ENCODE results near the gene ACSF3. TPM values are rescaled to one million over a fixed set of nuclear protein-coding genes. Genes with fewer than 3 reads are reported as not detected.

ACSF3 gene
- total RNA-seq, 1 experiment from 2014 or later, result 54.9 TPM

DNA sequence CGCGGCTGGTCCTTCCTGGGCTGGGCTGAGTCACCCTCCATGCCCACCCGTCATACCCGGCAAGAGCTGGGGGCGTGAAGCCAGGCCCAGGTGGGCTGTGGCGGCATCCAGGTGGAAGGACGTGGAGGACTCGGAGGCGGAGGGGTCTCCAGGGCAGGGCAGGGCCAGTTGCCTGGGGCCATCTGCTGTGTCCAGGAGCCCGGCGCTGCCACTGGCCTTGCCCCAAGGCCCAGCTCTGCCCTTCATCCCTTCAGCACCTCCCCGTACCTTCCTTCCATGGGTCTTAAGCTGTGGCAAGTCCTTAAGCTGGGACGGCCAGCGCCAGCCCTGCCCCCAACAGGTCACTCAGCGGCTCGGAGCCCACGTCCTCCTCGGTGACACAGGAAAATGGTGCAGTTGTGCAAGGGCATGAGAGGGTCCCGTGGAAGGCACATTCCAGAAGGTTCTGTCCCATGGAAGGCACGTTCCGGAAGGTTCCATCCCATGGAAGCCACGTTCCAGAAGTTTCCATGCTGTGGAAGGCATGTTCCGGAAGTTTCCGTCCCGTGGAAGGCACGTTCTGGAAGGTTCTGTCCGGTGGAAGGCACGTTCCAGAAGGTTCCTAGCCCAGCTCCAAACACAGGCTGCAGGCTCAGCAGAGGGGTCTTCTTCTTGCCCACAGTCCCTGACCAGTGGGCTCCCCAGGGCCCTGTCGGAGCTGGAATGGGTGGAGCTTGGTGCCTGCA, 67.5 kb downstream of the ACSF3 start:
- peaks cover 10% of the 10 kb centered on the region for H3K36me3 Mint-ChIP-seq (ENCODE audit: insufficient read depth, unreplicated experiment)
- CTCF ChIA-PET, result no interaction called here
- BruUV-seq (replicated peaks), result no TSS peak
- intact Hi-C loops (cut with micrococcal nuclease; ENCODE audit: unreplicated experiment), result no loop called here
- peaks cover 40% of the 10 kb centered on the region for H3K27me3 Mint-ChIP-seq (ENCODE audit: unreplicated experiment)
- H3K27ac Mint-ChIP-seq (ENCODE audit: unreplicated experiment), result no peak overlapping the region
- no peak overlapping the region for H3K4me3 Mint-ChIP-seq (ENCODE audit: low read depth, unreplicated experiment)
- TF ChIP-seq, protein P1, sequence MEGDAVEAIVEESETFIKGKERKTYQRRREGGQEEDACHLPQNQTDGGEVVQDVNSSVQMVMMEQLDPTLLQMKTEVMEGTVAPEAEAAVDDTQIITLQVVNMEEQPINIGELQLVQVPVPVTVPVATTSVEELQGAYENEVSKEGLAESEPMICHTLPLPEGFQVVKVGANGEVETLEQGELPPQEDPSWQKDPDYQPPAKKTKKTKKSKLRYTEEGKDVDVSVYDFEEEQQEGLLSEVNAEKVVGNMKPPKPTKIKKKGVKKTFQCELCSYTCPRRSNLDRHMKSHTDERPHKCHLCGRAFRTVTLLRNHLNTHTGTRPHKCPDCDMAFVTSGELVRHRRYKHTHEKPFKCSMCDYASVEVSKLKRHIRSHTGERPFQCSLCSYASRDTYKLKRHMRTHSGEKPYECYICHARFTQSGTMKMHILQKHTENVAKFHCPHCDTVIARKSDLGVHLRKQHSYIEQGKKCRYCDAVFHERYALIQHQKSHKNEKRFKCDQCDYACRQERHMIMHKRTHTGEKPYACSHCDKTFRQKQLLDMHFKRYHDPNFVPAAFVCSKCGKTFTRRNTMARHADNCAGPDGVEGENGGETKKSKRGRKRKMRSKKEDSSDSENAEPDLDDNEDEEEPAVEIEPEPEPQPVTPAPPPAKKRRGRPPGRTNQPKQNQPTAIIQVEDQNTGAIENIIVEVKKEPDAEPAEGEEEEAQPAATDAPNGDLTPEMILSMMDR (IDR thresholded peaks at IDR 0.05; ENCODE audit: unreplicated experiment), result no peak
- no peaks in the 10 kb centered on the region for H3K4me1 Mint-ChIP-seq (ENCODE audit: low read depth, unreplicated experiment)
- DNase-seq, result no peak
- no peaks in the 10 kb centered on the region for H3K9me3 Mint-ChIP-seq (ENCODE audit: low read depth, unreplicated experiment)

DNA sequence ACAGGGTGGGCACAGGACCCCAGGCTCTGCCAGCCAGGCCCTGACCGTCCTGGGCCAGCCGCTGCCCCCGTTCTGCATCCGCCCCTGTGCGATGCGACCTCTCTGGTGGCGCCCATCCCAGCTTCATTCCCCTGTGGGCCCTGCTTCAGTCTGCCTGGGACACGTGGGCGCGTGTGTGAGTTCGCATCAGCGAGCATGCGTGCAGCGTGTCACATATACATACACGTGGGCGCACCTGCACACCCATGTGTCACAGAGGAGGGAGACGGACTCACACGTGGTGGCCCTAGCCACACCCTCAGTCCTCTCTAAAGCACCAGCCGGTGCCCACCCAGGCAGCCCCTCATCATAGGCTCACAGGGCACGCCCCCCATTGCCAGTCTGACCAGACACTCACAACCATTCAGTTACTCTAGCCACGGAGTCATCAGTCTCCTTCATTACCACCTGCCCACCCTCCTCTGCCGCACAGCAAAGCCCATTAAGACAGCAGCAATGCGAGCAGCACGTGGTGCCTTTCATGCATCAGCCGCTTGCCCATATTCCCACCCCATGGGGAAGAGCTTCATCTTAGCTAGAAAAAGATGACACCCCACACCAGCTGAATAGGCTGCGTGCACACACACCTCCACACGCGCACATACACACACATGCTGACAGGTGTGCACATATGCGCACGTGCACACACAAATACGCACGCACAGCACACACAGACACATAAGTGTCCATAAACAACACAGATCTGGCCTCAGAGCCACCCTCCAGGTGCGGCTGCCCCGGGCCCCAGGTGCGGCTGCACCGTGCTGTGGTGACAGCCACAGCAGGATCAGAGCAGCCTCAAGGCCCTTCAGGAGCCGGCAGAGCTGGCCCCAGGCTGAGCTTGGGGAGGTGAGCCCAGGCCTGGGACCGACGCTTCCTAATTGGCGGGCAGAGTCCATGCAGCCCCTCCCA, 68.4 kb downstream of the ACSF3 start:
- DNase-seq, result no peak
- intact Hi-C loops (cut with micrococcal nuclease; ENCODE audit: unreplicated experiment), result no loop called here
- H3K9me3 Mint-ChIP-seq (ENCODE audit: low read depth, unreplicated experiment), result no peaks in the 10 kb centered on the region
- no TSS peak for BruUV-seq (replicated peaks)
- H3K4me1 Mint-ChIP-seq (ENCODE audit: low read depth, unreplicated experiment), result no peaks in the 10 kb centered on the region
- peaks cover under 1% of the 10 kb centered on the region for H3K36me3 Mint-ChIP-seq (ENCODE audit: insufficient read depth, unreplicated experiment)
- TF ChIP-seq, protein P1 (IDR thresholded peaks at IDR 0.05; ENCODE audit: unreplicated experiment), result no peak
- no peak overlapping the region for H3K27ac Mint-ChIP-seq (ENCODE audit: unreplicated experiment)
- no peak overlapping the region for H3K4me3 Mint-ChIP-seq (ENCODE audit: low read depth, unreplicated experiment)
- CTCF ChIA-PET, result interaction anchor here (0.6 kb wide), 1 partner anchor 31 kb away, joined by 3 read pairs; no protein-coding TSS in a partner anchor
- peaks cover 40% of the 10 kb centered on the region for H3K27me3 Mint-ChIP-seq (ENCODE audit: unreplicated experiment)

DNA sequence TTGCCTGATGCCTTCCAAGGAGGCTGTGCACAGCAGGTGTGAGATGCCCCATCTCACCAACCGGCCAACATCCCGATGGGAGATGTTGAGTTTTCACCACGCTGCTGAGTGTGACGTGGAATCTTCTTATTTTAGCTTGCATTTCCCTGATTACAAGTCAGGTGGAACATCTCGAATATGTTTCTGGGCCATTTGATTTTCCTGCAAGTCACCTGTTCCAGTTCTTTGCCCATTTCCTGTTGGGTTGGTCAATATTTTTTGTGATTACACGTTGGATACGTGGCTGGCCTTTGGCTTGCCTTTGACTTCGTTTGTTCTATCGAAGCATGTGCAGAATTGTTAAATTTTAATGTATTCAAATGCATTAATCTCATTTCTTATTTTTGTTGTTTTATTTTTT, 69.6 kb downstream of the ACSF3 start:
- DNase-seq, result no peak
- intact Hi-C loops (cut with micrococcal nuclease; ENCODE audit: unreplicated experiment), result no loop called here
- no peaks in the 10 kb centered on the region for H3K9me3 Mint-ChIP-seq (ENCODE audit: low read depth, unreplicated experiment)
- CTCF ChIA-PET, result no interaction called here
- TF ChIP-seq, protein P1 (IDR thresholded peaks at IDR 0.05; ENCODE audit: unreplicated experiment), result no peak
- H3K4me3 Mint-ChIP-seq (ENCODE audit: low read depth, unreplicated experiment), result no peak overlapping the region
- peaks cover 43% of the 10 kb centered on the region for H3K27me3 Mint-ChIP-seq (ENCODE audit: unreplicated experiment)
- BruUV-seq (replicated peaks), result no TSS peak
- H3K36me3 Mint-ChIP-seq (ENCODE audit: insufficient read depth, unreplicated experiment), result no peaks in the 10 kb centered on the region
- no peaks in the 10 kb centered on the region for H3K4me1 Mint-ChIP-seq (ENCODE audit: low read depth, unreplicated experiment)
- no peak overlapping the region for H3K27ac Mint-ChIP-seq (ENCODE audit: unreplicated experiment)

DNA sequence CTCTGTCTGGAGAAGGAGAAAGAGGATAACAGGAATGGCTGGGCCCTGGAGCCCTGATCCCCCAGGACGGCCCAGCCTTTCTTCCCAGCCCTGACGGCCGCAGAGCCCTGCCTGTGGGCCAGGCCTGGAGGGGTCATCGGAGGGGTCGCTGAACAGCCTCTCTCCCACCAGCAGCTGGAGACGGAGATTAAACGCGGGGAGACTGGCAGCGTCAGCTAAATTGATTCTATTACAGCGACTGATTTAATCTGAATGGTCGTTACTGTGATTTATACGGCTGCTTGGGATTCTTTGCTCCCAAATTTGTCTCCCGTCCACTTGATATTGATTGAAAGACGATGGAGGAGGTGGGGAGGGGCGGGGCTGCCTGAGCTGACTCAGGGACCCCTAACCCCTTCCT, 70.8 kb downstream of the ACSF3 start:
- intact Hi-C loops (cut with micrococcal nuclease; ENCODE audit: unreplicated experiment), result no loop called here
- no TSS peak for BruUV-seq (replicated peaks)
- CTCF ChIA-PET, result interaction anchor here (0.8 kb wide), 1 partner anchor 353 kb away, joined by 3 read pairs; the partner anchor contains the start of gene APRT

More for the DNA sequence above, 70.8 kb downstream of the ACSF3 start:
- no peak overlapping the region for H3K4me3 Mint-ChIP-seq (ENCODE audit: low read depth, unreplicated experiment)
- no peaks in the 10 kb centered on the region for H3K9me3 Mint-ChIP-seq (ENCODE audit: low read depth, unreplicated experiment)
- no peak for DNase-seq
- no peak overlapping the region for H3K27ac Mint-ChIP-seq (ENCODE audit: unreplicated experiment)
- TF ChIP-seq, protein P1 (IDR thresholded peaks at IDR 0.05; ENCODE audit: unreplicated experiment), result no peak
- H3K36me3 Mint-ChIP-seq (ENCODE audit: insufficient read depth, unreplicated experiment), result no peaks in the 10 kb centered on the region
- H3K4me1 Mint-ChIP-seq (ENCODE audit: low read depth, unreplicated experiment), result no peaks in the 10 kb centered on the region
- H3K27me3 Mint-ChIP-seq (ENCODE audit: unreplicated experiment), result peaks cover 54% of the 10 kb centered on the region

Measured in Calu3 (cell line).